H1 (cell line): ENCODE results near the gene RNASE12.

Experiments used
- CTCF ChIP-seq, 3 experiments: IDR thresholded peaks; 1 replicate in 2 of 3; 2 replicates in 1 of 3; pipeline versions ENCODE4 v1.5.1 to v1.6.1; 2011; ENCODE audit warnings: low read length in 3 of 3, mild to moderate bottlenecking in 3 of 3, inconsistent platforms in 2 of 3, low read depth in 1 of 3, moderate library complexity in 1 of 3; ENCODE audit not compliant: insufficient read depth in 1 of 3; ENCODE audit errors: control extremely low read depth in 1 of 3
- POLR2AphosphoS5 ChIP-seq: IDR thresholded peaks from 2 replicates; pipeline ENCODE4 v1.6.1; 2011; ENCODE audit warnings: low read depth, low read length

DNA sequence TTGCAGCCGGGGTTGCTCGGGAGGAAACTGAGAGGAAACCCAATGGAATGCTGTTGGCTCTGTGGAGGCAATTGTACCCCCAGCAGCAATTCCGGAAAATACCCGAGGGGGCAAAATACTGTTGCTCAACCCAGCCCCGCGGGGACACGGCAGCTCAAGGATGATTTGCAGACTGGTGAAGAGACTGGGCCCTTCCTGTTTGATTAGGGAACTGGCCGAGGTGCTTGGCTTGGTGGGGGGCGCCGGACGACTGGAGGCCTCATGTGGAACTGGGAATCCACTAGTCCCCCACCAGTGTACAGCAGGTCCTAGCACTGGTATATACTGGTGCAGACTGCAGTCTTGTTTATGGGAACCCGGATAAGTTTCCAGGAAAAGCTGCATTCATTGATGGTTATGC, 10.3 kb upstream of the RNASE12 start:
- TF ChIP-seq CTCF (IDR thresholded peaks at IDR 0.05; ENCODE audit: control extremely low read depth in 1 of 3, insufficient read depth in 1 of 3, low read depth in 1 of 3, low read length in 3 of 3) (no peak), POLR2AphosphoS5 (no peak)
